Loucy (cell line): ENCODE measurements around the gene CHSY3.

Experiments used
- H2AFZ ChIP-seq: fragments of 200-600 bp; sonication (generic); 2 replicates; pipeline ENCODE4 v1.6.0; 2016; ENCODE audit warnings: antibody characterized with exemption, mild to moderate bottlenecking, low read length, moderate library complexity
- H3F3A ChIP-seq: fragments of 200-600 bp; 2 replicates; pipeline ENCODE4 v1.6.0; 2016; ENCODE audit warnings: antibody characterized with exemption, low read depth, mild to moderate bottlenecking
- H3K27me3 ChIP-seq: fragments of 200-600 bp; sonication (generic); 2 replicates; pipeline ENCODE4 v1.6.1; 2014; ENCODE audit warnings: low read length, mild to moderate bottlenecking; ENCODE audit not compliant: insufficient read depth, poor library complexity, severe bottlenecking
- H3K36me3 ChIP-seq: fragments of 200-600 bp; sonication (generic); 2 replicates; pipeline ENCODE4 v1.6.1; 2016; ENCODE audit warnings: low read length; ENCODE audit not compliant: insufficient read depth
- H3K4me1 ChIP-seq: fragments of 200-600 bp; sonication (generic); 2 replicates; pipeline ENCODE4 v1.5.1; 2014; ENCODE audit warnings: low read length, mild to moderate bottlenecking; ENCODE audit not compliant: insufficient read depth, poor library complexity, severe bottlenecking
- H3K4me2 ChIP-seq: fragments of 200-600 bp; sonication (generic); 2 replicates; pipeline ENCODE4 v1.6.0; 2014; ENCODE audit warnings: antibody characterized with exemption, low read length, low read depth, mild to moderate bottlenecking; ENCODE audit not compliant: poor library complexity, severe bottlenecking
- H3K4me3 ChIP-seq: fragments of 200-600 bp; sonication (generic); 2 replicates; pipeline ENCODE4 v1.5.1; 2014; ENCODE audit warnings: low read length, mild to moderate bottlenecking, mixed read lengths; ENCODE audit not compliant: poor library complexity, severe bottlenecking
- H3K79me2 ChIP-seq: fragments of 200-600 bp; sonication (generic); 2 replicates; pipeline ENCODE4 v1.6.1; 2014; ENCODE audit warnings: low read length; ENCODE audit not compliant: insufficient read depth
- H3K9ac ChIP-seq: fragments of 200-600 bp; sonication (generic); 2 replicates; pipeline ENCODE4 v1.6.0; 2014; ENCODE audit warnings: mild to moderate bottlenecking, low read depth, low read length, moderate library complexity; ENCODE audit not compliant: poor library complexity, severe bottlenecking
- H3K9me2 ChIP-seq: fragments of 200-600 bp; sonication (generic); replicated peaks from 2 replicates; pipeline ENCODE4 v1.6.1; 2016; ENCODE audit warnings: low read depth, low read length, mixed read lengths
- H3K9me3 ChIP-seq: fragments of 200-600 bp; sonication (generic); 2 replicates; pipeline ENCODE4 v1.6.1; 2014; ENCODE audit warnings: mild to moderate bottlenecking, antibody characterized with exemption, low read length, low read depth; ENCODE audit not compliant: insufficient read depth
- H4K20me1 ChIP-seq: fragments of 200-600 bp; sonication (generic); 2 replicates; pipeline ENCODE4 v1.6.0; 2014; ENCODE audit warnings: antibody characterized with exemption, low read length, mild to moderate bottlenecking; ENCODE audit not compliant: insufficient read depth, poor library complexity, severe bottlenecking
- EZH2phosphoT487 ChIP-seq: fragments of 200-600 bp; IDR thresholded peaks from 2 replicates; pipeline ENCODE4 v1.6.1; 2018; ENCODE audit warnings: antibody characterized with exemption, mild to moderate bottlenecking, moderate library complexity, borderline replicate concordance
- TF ChIP-seq, protein P1 (sequence below): fragments of 200-600 bp; sonication (generic); conservative IDR thresholded peaks from 2 replicates; pipeline ENCODE4 v1.5.1; 2014; ENCODE audit warnings: mild to moderate bottlenecking, antibody characterized with exemption, low read length

The CHSY3 gene

DNA sequence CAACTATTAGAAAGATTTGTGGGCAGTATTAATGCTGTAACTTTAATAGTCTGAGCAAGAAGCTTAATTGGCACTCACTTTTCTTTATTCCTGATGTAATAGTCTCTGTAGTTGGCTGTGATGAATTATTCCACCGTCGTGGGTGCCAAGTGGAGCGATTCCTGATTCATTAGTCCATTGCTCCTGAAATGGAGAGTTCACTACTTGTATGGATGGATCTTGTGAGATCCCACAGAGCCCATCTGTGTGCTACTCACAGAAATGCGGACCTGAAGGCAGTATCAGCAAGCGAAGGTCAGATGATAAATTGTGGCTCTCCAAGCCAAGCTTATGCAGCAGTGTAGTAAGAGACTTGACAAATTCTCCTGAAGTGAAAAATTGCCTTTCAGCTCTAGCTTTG, 212.2 kb downstream of the CHSY3 start:
- H4K20me1 ChIP-seq = no peaks in the 10 kb centered on the region
- no peak overlapping the region for H3K4me2 ChIP-seq
- H3F3A ChIP-seq = no peaks in the 10 kb centered on the region
- H3K4me1 ChIP-seq = no peaks in the 10 kb centered on the region
- H3K4me3 ChIP-seq = no peak overlapping the region
- no peaks in the 10 kb centered on the region for H3K27me3 ChIP-seq
- H3K9me3 ChIP-seq = no peaks in the 10 kb centered on the region
- no peak overlapping the region for H2AFZ ChIP-seq
- H3K9me2 ChIP-seq = no peaks in the 10 kb centered on the region
- TF ChIP-seq, protein P1, sequence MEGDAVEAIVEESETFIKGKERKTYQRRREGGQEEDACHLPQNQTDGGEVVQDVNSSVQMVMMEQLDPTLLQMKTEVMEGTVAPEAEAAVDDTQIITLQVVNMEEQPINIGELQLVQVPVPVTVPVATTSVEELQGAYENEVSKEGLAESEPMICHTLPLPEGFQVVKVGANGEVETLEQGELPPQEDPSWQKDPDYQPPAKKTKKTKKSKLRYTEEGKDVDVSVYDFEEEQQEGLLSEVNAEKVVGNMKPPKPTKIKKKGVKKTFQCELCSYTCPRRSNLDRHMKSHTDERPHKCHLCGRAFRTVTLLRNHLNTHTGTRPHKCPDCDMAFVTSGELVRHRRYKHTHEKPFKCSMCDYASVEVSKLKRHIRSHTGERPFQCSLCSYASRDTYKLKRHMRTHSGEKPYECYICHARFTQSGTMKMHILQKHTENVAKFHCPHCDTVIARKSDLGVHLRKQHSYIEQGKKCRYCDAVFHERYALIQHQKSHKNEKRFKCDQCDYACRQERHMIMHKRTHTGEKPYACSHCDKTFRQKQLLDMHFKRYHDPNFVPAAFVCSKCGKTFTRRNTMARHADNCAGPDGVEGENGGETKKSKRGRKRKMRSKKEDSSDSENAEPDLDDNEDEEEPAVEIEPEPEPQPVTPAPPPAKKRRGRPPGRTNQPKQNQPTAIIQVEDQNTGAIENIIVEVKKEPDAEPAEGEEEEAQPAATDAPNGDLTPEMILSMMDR = no peak
- TF ChIP-seq EZH2phosphoT487 = no peak
- no peak overlapping the region for H3K9ac ChIP-seq
- no peaks in the 10 kb centered on the region for H3K79me2 ChIP-seq
- no peaks in the 10 kb centered on the region for H3K36me3 ChIP-seq

DNA sequence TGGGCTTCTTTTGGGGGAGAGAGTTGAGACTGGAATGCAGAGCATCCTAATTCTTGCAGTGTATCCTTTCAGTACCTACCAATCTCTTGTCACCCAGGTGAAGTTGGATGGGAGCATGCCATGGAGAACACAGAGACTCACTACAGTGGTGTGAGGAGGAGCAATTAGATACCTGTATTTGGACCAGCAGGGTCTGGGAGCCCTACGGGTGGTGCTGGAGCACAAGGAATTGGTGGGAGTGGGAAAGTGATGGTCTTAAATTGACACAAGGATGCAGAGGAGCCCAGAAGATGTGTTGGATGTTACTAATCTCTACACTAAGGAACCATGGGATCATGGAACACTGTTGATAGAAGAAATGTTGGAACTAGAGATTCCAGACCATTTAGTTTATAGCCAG, 212.7 kb downstream of the CHSY3 start:
- Histone ChIP-seq H3K4me2 (no peak overlapping the region), H3K9ac (no peak overlapping the region), H3K27me3 (no peaks in the 10 kb centered on the region), H3F3A (no peaks in the 10 kb centered on the region), H2AFZ (no peak overlapping the region), H3K4me3 (no peak overlapping the region), H3K9me3 (no peaks in the 10 kb centered on the region), H3K79me2 (no peaks in the 10 kb centered on the region), H4K20me1 (no peaks in the 10 kb centered on the region), H3K36me3 (no peaks in the 10 kb centered on the region), H3K9me2 (no peaks in the 10 kb centered on the region), H3K4me1 (no peaks in the 10 kb centered on the region)
- TF ChIP-seq EZH2phosphoT487 = no peak
- TF ChIP-seq, protein P1 = no peak

DNA sequence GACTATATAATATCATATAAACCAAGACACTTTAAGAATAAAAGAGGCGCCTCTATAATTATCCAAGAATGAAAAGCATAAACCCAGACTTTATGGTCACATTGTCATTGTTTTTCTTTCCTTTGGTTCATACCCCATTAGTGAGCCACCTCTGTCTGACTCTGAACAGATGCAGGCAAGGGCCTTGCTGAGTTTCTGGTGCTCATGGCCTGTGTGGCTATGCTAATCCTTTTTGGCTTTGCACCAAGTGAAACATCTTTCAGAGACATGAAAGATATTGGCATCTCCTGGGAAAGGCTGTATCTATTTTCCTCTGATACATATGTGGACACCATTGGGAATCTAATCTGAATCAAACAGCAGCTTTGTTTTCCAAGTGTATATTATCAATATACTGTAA, 222.5 kb downstream of the CHSY3 start:
- Histone ChIP-seq H3K9ac (no peak overlapping the region), H3F3A (no peaks in the 10 kb centered on the region), H3K4me2 (no peak overlapping the region), H3K27me3 (no peaks in the 10 kb centered on the region), H3K9me3 (no peaks in the 10 kb centered on the region), H3K79me2 (no peaks in the 10 kb centered on the region), H2AFZ (no peak overlapping the region), H3K4me3 (no peak overlapping the region), H3K4me1 (no peaks in the 10 kb centered on the region), H3K9me2 (no peaks in the 10 kb centered on the region), H3K36me3 (no peaks in the 10 kb centered on the region), H4K20me1 (no peaks in the 10 kb centered on the region)
- TF ChIP-seq, protein P1 = no peak
- no peak for TF ChIP-seq EZH2phosphoT487
